ENCODE data around the gene CIB4. TPM values are rescaled to one million over a fixed set of nuclear protein-coding genes. Genes with fewer than 3 reads are reported as not detected.

CIB4 gene
- total RNA-seq, 1 donor from 2014 or later: not detected

DNA sequence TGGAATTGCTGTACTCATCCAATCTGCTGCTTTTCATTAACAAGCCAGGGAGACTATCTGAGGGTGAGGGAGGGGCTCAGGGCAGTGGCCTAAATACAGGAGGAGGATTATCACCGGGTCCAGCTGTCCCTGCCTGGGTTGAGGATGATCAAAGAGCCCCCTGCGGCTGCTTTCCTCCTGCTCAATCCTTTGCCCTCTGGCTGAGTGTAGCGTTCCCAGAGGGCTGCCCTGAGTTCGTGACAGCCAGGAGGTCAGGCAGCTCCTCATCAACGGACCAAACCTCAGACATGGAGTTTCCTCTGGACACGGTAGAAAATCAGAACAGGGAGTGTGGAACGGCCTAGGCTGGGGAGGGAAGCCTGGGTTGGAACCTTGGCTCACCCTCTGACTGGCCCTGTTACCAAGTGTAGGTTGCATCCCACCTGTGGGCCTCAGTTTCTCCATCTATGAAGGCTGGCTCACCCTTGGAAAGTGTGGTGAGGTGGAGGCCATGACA, 23.5 kb downstream of the CIB4 start:
- Mint-ChIP-seq H3K4me3 (no peak overlapping the region), H3K27me3 (peaks cover 17% of the 10 kb centered on the region), H3K27ac (no peak overlapping the region), H3K4me1 (peaks cover 4% of the 10 kb centered on the region), H3K36me3 (ENCODE audit: low read depth) (no peaks in the 10 kb centered on the region), H3K9me3 (no peaks in the 10 kb centered on the region)
- DNase-seq: no peak
- ATAC-seq (ENCODE audit: low read depth): no peak
- POLR2A ChIA-PET: no interaction called here
- CTCF ChIA-PET: no interaction called here
- no peak for TF ChIP-seq CTCF (IDR thresholded peaks at IDR 0.05)
- intact Hi-C loops (cut with micrococcal nuclease): no loop called here

- Mint-ChIP-seq H3K4me1 (peaks cover 4% of the 10 kb centered on the region), H3K36me3 (ENCODE audit: low read depth) (no peaks in the 10 kb centered on the region), H3K27me3 (peaks cover 17% of the 10 kb centered on the region), H3K9me3 (no peaks in the 10 kb centered on the region), H3K27ac (no peak overlapping the region), H3K4me3 (no peak overlapping the region)
- no peak for DNase-seq
- intact Hi-C loops (cut with micrococcal nuclease): no loop called here
- ChIA-PET POLR2A (no interaction called here), CTCF (no interaction called here)
- TF ChIP-seq CTCF (IDR thresholded peaks at IDR 0.05): no peak
- ATAC-seq (ENCODE audit: low read depth): no peak
Observed at GRCh38 chr2:26616706-26617587, 24.2 kb downstream of the CIB4 start.

- CTCF ChIA-PET: no interaction called here
- intact Hi-C loops (cut with micrococcal nuclease): no loop called here
- H3K36me3 Mint-ChIP-seq (ENCODE audit: low read depth): no peaks in the 10 kb centered on the region
Observed at GRCh38 chr2:26615860-26616705, 25.1 kb downstream of the CIB4 start.

DNA sequence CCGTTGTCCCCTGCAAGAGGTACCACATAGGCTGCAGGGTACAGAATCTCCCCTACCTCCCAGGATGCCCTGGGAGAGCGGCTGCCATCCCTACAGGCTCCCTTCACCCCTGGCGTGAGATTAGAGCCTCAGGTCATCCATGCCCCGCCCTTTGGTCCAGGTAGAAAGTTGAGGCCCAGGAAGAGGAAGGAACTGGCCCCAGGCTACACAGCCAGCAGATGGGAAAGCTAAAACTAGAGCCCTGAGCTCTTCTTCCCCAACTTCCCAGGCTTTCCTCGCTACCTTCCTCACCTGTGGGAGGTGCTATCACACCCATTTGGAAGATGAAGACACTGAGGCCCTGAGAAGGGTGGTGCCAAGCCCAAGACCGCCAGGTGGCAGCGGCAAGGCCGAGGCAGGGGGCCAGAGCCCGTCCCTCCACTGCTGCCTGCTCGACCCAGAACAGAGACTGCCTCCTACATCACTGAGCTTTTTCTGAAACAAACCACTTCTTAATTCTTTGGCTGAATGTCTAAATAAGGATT, 25.8 kb downstream of the CIB4 start:
- Mint-ChIP-seq H3K9me3 (no peaks in the 10 kb centered on the region), H3K27me3 (peaks cover 17% of the 10 kb centered on the region), H3K27ac (no peak overlapping the region), H3K36me3 (ENCODE audit: low read depth) (no peaks in the 10 kb centered on the region), H3K4me3 (no peak overlapping the region), H3K4me1 (peaks cover 6% of the 10 kb centered on the region)
- TF ChIP-seq CTCF (IDR thresholded peaks at IDR 0.05): no peak
- POLR2A ChIA-PET: no interaction called here
- intact Hi-C loops (cut with micrococcal nuclease): no loop called here
- CTCF ChIA-PET: no interaction called here
- DNase-seq (no peak), ATAC-seq (ENCODE audit: low read depth) (no peak)

More at GRCh38 chr2:26615860-26616705, 25.1 kb downstream of the CIB4 start:
- POLR2A ChIA-PET: no interaction called here
- DNase-seq (no peak), ATAC-seq (ENCODE audit: low read depth) (no peak)
- Mint-ChIP-seq H3K9me3 (no peaks in the 10 kb centered on the region), H3K4me3 (no peak overlapping the region), H3K27ac (no peak overlapping the region), H3K27me3 (peaks cover 17% of the 10 kb centered on the region), H3K4me1 (peaks cover 4% of the 10 kb centered on the region)
- no peak for TF ChIP-seq CTCF (IDR thresholded peaks at IDR 0.05)

Data from activated B cell treated with CpG ODN at 0.5 μM for 24 hours (primary cell).